ENCODE results near the gene TPPP. TPM values are rescaled to one million over a fixed set of nuclear protein-coding genes. Genes with fewer than 3 reads are reported as not detected.

TPPP gene
- total RNA-seq, 1 donor from 2014 or later: 2.2 TPM

- H3K4me3 Mint-ChIP-seq (ENCODE audit: unreplicated experiment): no peak overlapping the region
- Histone ChIP-seq H4K20me1 (ENCODE audit: insufficient read depth, low read length) (no peaks in the 10 kb centered on the region), H3K36me3 (ENCODE audit: insufficient read depth, low read length) (peaks cover 4% of the 10 kb centered on the region), H3K4me2 (ENCODE audit: low read length) (no peak overlapping the region), H3K4me3 (ENCODE audit: insufficient read depth, low read depth, low read length) (no peak overlapping the region), H2AFZ (ENCODE audit: low read depth, low read length) (no peak overlapping the region), H3K27ac (ENCODE audit: low read depth, low read length) (no peak overlapping the region), H3K27me3 (ENCODE audit: insufficient read depth, low read length) (no peaks in the 10 kb centered on the region), H3K9ac (ENCODE audit: low read length) (no peak overlapping the region), H3K4me1 (ENCODE audit: insufficient read depth, low read length) (no peaks in the 10 kb centered on the region), H3K79me2 (ENCODE audit: insufficient read depth, low read length) (no peaks in the 10 kb centered on the region), H3K9me3 (ENCODE audit: insufficient read depth, low read depth, low read length) (no peaks in the 10 kb centered on the region)
- peaks cover 2% of the 10 kb centered on the region for H3K27me3 Mint-ChIP-seq (ENCODE audit: low read depth, unreplicated experiment)
- H3K27ac Mint-ChIP-seq (ENCODE audit: unreplicated experiment): no peak overlapping the region
- H3K9me3 Mint-ChIP-seq (ENCODE audit: unreplicated experiment): no peaks in the 10 kb centered on the region
- H3K4me1 Mint-ChIP-seq (ENCODE audit: low read depth, unreplicated experiment): no peaks in the 10 kb centered on the region
- FAIRE-seq (no peak), DNase-seq (ENCODE audit: low read depth) (no peak)
- H3K36me3 Mint-ChIP-seq (ENCODE audit: low read depth, unreplicated experiment): peaks cover 23% of the 10 kb centered on the region
- TF ChIP-seq EZH2 (IDR thresholded peaks at IDR 0.05; ENCODE audit: insufficient read depth, low read length): no peak
- TF ChIP-seq CTCF (IDR thresholded peaks at IDR 0.05; ENCODE audit: insufficient read depth, low read depth, low read length): no peak
These were observed 69.6 kb downstream of the TPPP start for GRCh38 chr5:623531-623930.

GRCh38 chr5:622946-623522 lies 70.1 kb downstream of the TPPP start:
- Mint-ChIP-seq H3K4me1 (ENCODE audit: low read depth, unreplicated experiment) (no peaks in the 10 kb centered on the region), H3K4me3 (ENCODE audit: unreplicated experiment) (no peak overlapping the region)

More at GRCh38 chr5:622946-623522, 70.1 kb downstream of the TPPP start:
- Mint-ChIP-seq H3K27ac (ENCODE audit: unreplicated experiment) (no peak overlapping the region), H3K9me3 (ENCODE audit: unreplicated experiment) (no peaks in the 10 kb centered on the region), H3K36me3 (ENCODE audit: low read depth, unreplicated experiment) (peaks cover 23% of the 10 kb centered on the region), H3K27me3 (ENCODE audit: low read depth, unreplicated experiment) (peaks cover 2% of the 10 kb centered on the region)
- Histone ChIP-seq H3K4me2 (ENCODE audit: low read length) (no peak overlapping the region), H4K20me1 (ENCODE audit: insufficient read depth, low read length) (no peaks in the 10 kb centered on the region), H3K9me3 (ENCODE audit: insufficient read depth, low read depth, low read length) (no peaks in the 10 kb centered on the region), H3K4me3 (ENCODE audit: insufficient read depth, low read depth, low read length) (no peak overlapping the region), H2AFZ (ENCODE audit: low read depth, low read length) (no peak overlapping the region), H3K36me3 (ENCODE audit: insufficient read depth, low read length) (peaks cover 4% of the 10 kb centered on the region), H3K27me3 (ENCODE audit: insufficient read depth, low read length) (no peaks in the 10 kb centered on the region), H3K9ac (ENCODE audit: low read length) (no peak overlapping the region), H3K27ac (ENCODE audit: low read depth, low read length) (no peak overlapping the region), H3K79me2 (ENCODE audit: insufficient read depth, low read length) (peaks cover 4% of the 10 kb centered on the region), H3K4me1 (ENCODE audit: insufficient read depth, low read length) (no peaks in the 10 kb centered on the region)
- TF ChIP-seq CTCF (IDR thresholded peaks at IDR 0.05; ENCODE audit: insufficient read depth, low read depth, low read length) (no peak), EZH2 (IDR thresholded peaks at IDR 0.05; ENCODE audit: insufficient read depth, low read length) (no peak)
- DNase-seq (ENCODE audit: low read depth) (no peak), FAIRE-seq (no peak)

All from astrocyte (in vitro differentiated cells and primary cell).